T-helper 1 cell treated with Interleukin-12 subunit alpha and Interleukin-12 subunit beta and Interleukin-4 antibody, amounts not matched to agents 30 μg/mL and 1 μg/mL, for 36 hours (primary cell): Measurements from ENCODE around the gene HPCAL1.

Source experiments
- H3K27ac Mint-ChIP-seq: one replicate; pipeline ENCODE4 v1.8.0; 2021; ENCODE audit warnings: mild to moderate bottlenecking, mixed read lengths
- H3K27me3 Mint-ChIP-seq: one replicate; pipeline ENCODE4 v1.8.0; 2021; ENCODE audit warnings: low read depth, mixed read lengths
- H3K36me3 Mint-ChIP-seq: one replicate; pipeline ENCODE4 v1.8.0; 2021; ENCODE audit warnings: low read depth, mixed read lengths
- H3K4me1 Mint-ChIP-seq: one replicate; pipeline ENCODE4 v1.8.0; 2021; ENCODE audit warnings: low read depth, mixed read lengths
- H3K4me3 Mint-ChIP-seq: one replicate; pipeline ENCODE4 v1.8.0; 2021; ENCODE audit warnings: mild to moderate bottlenecking, moderate library complexity, mixed read lengths
- H3K9me3 Mint-ChIP-seq: one replicate; pipeline ENCODE4 v1.8.0; 2021; ENCODE audit warnings: mixed read lengths

HPCAL1 gene

DNA sequence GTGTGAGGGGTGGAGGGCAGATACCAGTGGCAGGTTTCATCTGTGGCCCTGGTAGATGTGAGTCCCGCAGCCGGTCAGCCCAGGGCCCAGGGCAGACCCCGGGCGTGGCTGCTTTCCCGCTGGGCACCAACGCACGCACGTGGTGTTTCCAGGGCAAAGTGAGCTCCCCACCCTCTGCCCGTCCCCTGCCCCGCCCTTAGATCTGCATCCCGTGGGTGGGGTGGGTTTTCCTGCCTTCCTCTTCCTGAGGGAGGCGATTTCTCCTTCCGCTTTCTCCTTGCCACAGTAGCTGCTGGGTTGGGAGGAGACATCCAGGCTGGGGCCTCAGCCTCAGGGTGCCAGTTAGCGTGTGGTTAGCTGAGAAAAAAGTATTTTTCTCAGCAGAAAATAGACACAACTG lies 95.8 kb downstream of the HPCAL1 start:
- H3K27me3 Mint-ChIP-seq, result no peaks in the 10 kb centered on the region
- H3K36me3 Mint-ChIP-seq, result peaks cover 14% of the 10 kb centered on the region
- peak overlapping the region; percentile 70 for H3K27ac Mint-ChIP-seq
- no peaks in the 10 kb centered on the region for H3K9me3 Mint-ChIP-seq
- no peak overlapping the region for H3K4me3 Mint-ChIP-seq
- H3K4me1 Mint-ChIP-seq, result peaks cover 20% of the 10 kb centered on the region

DNA sequence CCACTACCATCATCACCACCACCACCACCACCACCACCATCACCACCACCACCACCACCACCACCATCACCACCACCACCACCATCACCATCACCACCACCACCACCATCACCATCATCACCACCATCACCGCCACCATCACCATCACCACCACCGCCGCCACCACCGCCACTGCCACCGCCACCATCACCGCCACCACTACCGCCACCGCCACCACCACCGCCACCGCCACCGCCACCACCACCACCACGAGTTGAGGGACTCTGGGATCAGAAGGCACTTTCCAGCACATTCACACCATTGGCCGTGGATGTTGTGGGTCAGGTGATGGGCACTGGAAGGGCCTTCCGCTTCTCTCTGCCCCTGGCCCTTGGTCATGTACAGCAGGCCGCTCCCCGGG lies 96.7 kb downstream of the HPCAL1 start:
- H3K27ac Mint-ChIP-seq, result peak overlapping the region; percentile 68
- H3K4me3 Mint-ChIP-seq, result no peak overlapping the region
- H3K4me1 Mint-ChIP-seq, result peaks cover 23% of the 10 kb centered on the region
- H3K9me3 Mint-ChIP-seq, result no peaks in the 10 kb centered on the region
- H3K27me3 Mint-ChIP-seq, result no peaks in the 10 kb centered on the region
- H3K36me3 Mint-ChIP-seq, result peaks cover 14% of the 10 kb centered on the region

DNA sequence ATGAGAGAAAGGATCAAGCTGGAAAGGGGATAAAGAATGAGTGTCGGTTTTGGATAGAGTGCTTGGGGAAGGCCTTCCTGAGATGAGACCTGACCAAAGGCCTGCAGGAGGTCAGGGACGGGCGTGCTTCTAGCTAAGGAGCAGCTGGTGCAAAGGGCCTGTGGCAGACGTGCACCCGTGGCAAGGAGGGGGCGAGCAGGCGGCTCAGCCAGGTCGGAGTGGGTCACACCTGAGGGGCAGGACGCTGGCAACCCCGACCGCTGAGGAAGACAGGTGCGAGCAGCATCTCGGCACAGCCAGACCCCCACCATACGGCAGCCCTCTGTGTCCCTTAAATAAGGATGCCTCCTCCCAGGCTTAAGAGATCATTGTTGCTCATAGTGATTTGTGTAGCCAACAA lies 97.3 kb downstream of the HPCAL1 start:
- peaks cover 23% of the 10 kb centered on the region for H3K4me1 Mint-ChIP-seq
- H3K27ac Mint-ChIP-seq, result peak overlapping the region; percentile 68
- H3K27me3 Mint-ChIP-seq, result no peaks in the 10 kb centered on the region
- H3K9me3 Mint-ChIP-seq, result no peaks in the 10 kb centered on the region
- no peak overlapping the region for H3K4me3 Mint-ChIP-seq
- H3K36me3 Mint-ChIP-seq, result peaks cover 14% of the 10 kb centered on the region

DNA sequence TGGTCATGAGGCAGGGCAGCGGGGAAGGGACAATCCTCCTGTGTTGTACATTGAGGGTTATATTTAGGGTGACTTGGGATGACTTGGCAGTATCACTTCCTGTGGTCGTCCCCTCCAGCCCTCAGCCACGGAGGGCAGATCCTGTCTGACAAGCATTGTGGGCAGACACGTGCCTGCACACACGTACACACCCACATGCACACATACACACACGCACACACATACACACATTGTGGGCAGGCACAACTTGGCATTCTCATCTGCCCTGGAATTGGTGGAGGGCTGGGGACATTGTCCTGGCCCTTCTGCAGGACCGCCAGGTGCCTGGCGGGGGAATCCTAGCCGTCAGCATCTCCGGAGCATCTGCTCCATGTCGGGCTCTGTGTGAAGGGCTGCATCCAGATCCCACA lies 97.9 kb downstream of the HPCAL1 start:
- Mint-ChIP-seq H3K27me3 (no peaks in the 10 kb centered on the region), H3K27ac (peak overlapping the region; percentile 72), H3K4me3 (no peak overlapping the region), H3K4me1 (peaks cover 23% of the 10 kb centered on the region), H3K9me3 (no peaks in the 10 kb centered on the region), H3K36me3 (peaks cover 14% of the 10 kb centered on the region)

DNA sequence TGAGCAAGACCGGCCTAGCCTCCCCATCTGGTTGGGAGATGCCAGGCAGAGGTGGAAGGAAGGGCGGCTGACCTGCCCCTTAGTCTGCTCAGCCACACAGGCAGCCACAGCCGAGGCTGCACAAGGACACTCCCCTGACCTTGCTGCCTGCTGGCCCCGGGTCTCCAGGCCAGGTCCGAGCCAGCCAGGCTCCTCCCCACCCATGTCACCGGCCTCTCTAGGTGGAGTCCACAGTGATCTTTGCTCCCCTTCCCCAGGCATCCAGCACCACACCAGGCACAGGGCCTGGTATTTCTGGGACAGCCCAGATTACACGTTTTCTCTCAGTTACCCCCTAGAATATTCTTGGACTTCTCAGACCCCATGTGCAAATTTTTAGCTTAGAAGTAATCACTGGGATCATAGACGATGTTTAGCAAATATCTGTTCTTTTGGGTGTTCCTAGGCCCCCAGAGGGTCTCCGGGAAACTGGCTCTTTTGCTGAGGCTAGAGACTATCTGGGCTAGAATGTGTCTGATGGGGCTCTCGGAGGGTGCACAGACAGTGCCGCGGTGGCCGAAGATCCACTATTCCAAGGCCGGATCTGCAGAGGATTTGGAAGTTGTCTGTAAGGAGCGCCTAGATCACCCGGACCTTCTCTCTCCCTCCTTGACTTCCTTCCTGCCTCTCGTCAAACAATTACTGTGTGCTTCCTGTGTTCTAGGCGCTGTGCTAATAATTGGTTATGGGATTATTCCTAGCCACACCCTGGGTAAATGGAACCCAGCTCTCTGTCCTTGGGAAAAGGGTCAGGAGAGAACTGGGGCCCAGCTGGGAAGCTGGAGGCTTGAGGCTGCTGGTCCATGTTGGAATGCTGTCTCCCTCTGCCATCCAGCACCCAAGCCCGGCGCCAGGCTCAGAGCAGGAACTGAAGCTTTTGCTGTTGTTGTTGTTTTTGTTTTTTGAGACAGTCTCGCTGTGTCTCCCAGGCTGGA lies 98.6 kb downstream of the HPCAL1 start:
- H3K4me3 Mint-ChIP-seq, result no peak overlapping the region
- H3K36me3 Mint-ChIP-seq, result peaks cover 14% of the 10 kb centered on the region
- H3K9me3 Mint-ChIP-seq, result no peaks in the 10 kb centered on the region
- H3K4me1 Mint-ChIP-seq, result peaks cover 23% of the 10 kb centered on the region
- H3K27me3 Mint-ChIP-seq, result no peaks in the 10 kb centered on the region
- H3K27ac Mint-ChIP-seq, result peak overlapping the region; percentile 72

DNA sequence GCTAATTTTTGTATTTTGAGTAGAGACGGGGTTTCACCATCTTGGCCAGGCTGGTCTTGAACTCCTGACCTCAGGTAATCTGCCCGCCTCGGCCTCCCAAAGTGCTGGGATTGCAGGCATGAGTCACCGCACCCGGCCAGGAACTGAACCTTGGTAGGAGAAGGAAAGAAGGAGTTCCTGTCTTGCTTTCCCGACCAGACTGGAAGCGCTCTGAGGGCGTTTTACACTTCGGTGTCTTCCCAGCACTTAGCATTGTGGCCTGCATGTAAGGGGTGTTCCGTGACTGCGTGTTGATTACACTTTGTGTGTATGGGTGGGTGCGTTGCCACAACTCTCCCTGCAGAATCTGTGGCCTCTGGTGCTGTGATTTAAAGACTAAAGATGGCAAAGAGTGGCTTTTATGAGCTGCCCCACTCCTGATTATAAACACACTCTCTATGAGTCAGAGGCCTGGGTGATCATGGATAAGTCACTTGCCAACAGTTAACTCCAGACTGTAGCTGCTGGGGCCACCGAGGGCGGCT lies 99.4 kb downstream of the HPCAL1 start:
- peaks cover 19% of the 10 kb centered on the region for H3K36me3 Mint-ChIP-seq
- no peak overlapping the region for H3K27ac Mint-ChIP-seq
- no peak overlapping the region for H3K4me3 Mint-ChIP-seq
- no peaks in the 10 kb centered on the region for H3K9me3 Mint-ChIP-seq
- peaks cover 28% of the 10 kb centered on the region for H3K4me1 Mint-ChIP-seq
- peaks cover 5% of the 10 kb centered on the region for H3K27me3 Mint-ChIP-seq

DNA sequence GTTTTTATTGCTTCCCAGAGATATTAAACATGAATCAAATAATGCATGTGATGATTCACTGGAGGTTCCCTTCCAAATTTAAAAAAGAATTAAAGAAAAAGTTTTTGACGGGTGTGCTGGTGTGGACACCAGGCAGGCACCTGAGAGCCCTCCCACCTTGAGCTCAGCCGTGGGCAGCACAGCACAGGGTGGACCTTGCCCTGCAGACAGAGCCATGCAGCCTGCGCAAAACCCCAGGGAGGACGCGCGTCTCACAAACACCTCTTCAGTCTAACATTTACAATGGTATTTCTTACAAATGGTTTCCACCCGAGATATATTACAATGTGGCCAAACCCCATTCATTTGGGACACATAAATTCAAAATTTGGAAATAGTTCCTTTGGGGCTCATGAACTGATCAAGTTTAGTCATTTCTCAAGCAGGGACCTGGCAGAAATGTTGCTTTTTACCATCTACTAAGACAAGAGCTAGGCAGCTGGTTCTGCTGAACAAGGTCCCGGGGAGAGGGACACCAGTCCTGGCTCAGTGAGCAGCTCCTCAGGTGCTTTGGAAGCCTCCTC lies 100.0 kb downstream of the HPCAL1 start:
- peaks cover 19% of the 10 kb centered on the region for H3K36me3 Mint-ChIP-seq
- peaks cover 5% of the 10 kb centered on the region for H3K27me3 Mint-ChIP-seq
- H3K4me3 Mint-ChIP-seq, result no peak overlapping the region
- peaks cover 34% of the 10 kb centered on the region for H3K4me1 Mint-ChIP-seq
- H3K27ac Mint-ChIP-seq, result no peak overlapping the region
- no peaks in the 10 kb centered on the region for H3K9me3 Mint-ChIP-seq

DNA sequence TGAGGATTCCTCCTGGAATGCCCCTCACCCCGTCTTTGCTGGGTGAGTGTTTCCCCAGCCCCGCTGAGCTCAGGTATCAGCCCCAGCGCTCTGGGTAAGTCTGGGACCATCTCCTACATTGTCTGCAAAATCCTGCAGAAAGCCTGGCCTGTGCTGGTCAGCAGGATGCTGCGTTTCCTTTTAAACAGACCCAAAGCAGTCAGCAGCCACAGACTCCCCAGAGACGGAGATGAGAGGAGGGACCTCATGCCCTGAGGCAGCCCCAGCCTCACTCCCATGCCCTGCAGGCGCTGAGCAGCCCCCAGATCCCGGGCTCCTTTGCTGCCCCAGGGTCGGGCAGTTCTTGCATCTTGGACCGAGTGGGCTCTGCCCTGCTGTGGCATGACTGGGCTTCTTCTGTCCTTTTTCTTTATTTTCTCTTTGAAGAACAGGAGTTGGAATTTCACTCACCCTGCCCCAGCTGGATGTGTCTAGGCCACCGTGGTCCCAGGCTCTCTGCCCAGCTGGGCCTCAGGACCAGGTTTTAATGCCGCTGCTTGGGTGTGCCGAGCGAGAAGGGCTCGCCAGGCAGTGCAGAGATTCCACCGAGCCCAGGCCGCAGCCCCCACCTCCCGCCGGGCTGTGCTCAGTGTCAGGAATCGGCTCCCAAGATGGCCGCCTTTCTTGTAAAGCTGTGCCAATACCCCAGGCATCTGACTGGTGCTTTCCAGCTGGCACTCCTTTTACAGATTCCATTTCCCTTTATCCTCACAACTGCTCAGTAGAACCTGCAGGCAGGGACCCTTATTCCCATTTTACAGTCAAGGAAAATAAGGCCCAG lies 101.8 kb downstream of the HPCAL1 start:
- no peak overlapping the region for H3K4me3 Mint-ChIP-seq
- peaks cover 15% of the 10 kb centered on the region for H3K36me3 Mint-ChIP-seq
- H3K27me3 Mint-ChIP-seq, result peaks cover 5% of the 10 kb centered on the region

DNA sequence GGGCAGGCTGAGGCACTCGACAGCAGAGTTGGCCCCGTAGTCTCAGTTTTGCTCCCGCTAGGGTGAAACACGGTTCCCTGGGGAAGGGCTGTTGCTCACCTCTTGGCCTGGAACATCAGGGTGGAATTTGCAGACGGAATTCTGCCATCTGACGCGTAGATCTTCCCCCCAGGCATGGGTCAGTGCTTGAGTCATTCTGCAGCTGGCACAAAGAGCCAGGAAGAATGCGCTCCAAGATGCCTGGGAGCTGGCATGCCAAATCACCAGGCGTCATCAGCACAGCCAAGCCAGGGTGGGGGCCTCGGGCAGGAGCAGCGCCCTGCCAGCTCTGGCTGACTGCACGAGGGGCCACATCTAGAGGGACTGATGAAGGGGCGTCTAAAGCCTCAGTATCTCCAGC lies 102.7 kb downstream of the HPCAL1 start:
- Mint-ChIP-seq H3K9me3 (no peaks in the 10 kb centered on the region), H3K4me1 (peaks cover 44% of the 10 kb centered on the region), H3K4me3 (no peak overlapping the region), H3K27ac (no peak overlapping the region), H3K36me3 (peaks cover 9% of the 10 kb centered on the region), H3K27me3 (peaks cover 5% of the 10 kb centered on the region)

More for the DNA sequence above, 101.8 kb downstream of the HPCAL1 start:
- Mint-ChIP-seq H3K9me3 (no peaks in the 10 kb centered on the region), H3K27ac (no peak overlapping the region), H3K4me1 (peaks cover 48% of the 10 kb centered on the region)

DNA sequence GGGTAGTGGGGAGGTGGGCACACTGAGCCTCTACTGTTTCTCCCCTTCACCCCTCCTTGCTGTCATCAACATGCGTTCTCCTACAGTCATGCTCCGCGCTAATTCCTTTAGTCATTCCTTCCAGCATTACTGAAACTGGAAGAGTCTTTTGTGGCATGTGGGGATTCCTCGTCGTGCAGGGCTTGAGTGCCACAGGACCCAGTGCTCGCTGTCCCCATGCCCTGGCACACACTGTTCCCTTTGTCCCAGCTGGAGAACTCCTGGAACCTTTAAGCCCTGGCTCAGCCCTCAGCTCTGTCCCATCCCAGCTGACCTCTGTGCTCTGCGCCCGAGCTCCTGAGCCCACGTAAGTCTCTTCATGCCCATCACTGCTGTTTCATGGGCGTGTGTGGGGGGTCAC lies 103.3 kb downstream of the HPCAL1 start:
- peaks cover 39% of the 10 kb centered on the region for H3K4me1 Mint-ChIP-seq

DNA sequence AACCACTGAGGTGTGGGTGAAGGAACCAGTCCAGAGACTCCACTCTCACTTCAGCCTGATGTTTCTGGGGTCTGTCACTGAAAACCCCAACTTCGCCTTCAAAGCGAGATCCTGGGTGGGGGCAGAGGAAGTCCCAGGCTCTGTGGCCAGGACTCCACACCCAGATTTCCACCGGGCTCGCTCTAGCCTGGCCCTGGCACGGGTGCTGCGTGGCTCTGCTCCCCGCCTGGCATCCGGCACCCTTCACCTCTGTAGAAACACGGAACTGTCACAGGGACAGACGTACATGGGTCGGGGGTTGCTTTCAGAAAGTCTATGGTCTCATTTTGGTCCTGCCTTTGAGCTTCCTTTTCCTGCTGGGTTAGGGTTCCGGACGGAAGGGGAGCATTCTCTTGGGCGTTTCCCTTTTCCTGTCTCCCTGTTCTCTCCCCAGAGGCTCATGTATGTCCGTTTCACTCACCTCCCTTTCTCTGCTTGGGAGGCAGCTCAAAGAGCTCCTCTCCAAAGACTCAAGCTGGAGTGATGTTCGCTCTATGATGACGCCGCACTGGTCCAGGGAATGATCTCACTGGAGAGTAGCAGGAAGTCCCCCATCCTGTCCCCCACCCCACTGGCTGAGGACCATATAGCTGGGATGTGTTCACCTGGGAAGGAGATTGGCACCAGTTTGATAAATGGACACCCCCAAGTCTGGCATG lies 103.9 kb downstream of the HPCAL1 start:
- H3K27ac Mint-ChIP-seq, result peak overlapping the region; percentile 55
- peaks cover 8% of the 10 kb centered on the region for H3K36me3 Mint-ChIP-seq
- H3K4me3 Mint-ChIP-seq, result no peak overlapping the region
- H3K4me1 Mint-ChIP-seq, result peaks cover 34% of the 10 kb centered on the region
- H3K9me3 Mint-ChIP-seq, result no peaks in the 10 kb centered on the region
- peaks cover 5% of the 10 kb centered on the region for H3K27me3 Mint-ChIP-seq

More for the DNA sequence above, 103.3 kb downstream of the HPCAL1 start:
- no peak overlapping the region for H3K4me3 Mint-ChIP-seq
- peaks cover 5% of the 10 kb centered on the region for H3K27me3 Mint-ChIP-seq
- no peak overlapping the region for H3K27ac Mint-ChIP-seq
- H3K36me3 Mint-ChIP-seq, result peaks cover 10% of the 10 kb centered on the region
- no peaks in the 10 kb centered on the region for H3K9me3 Mint-ChIP-seq

DNA sequence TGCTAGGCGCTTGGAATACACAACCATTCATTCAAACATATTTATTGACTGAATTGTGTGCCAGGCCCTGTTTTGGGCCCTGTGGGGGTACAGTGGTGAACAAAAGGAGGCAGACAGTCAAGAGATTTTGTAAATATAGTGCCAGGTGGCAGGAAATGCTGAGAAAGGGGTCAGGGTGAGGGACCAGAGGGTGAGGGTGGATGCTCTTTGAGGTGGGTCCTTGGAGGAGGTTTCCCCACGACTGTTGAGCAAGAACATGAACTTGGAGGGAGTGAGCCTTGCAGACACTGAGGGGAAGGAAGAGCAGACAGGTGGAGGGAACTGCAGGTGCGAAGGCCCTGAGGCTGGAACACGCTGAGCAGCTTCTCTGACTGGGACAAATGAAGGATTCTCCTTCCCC lies 104.7 kb downstream of the HPCAL1 start:
- Mint-ChIP-seq H3K36me3 (peaks cover 8% of the 10 kb centered on the region), H3K27ac (peak overlapping the region; percentile 88)

DNA sequence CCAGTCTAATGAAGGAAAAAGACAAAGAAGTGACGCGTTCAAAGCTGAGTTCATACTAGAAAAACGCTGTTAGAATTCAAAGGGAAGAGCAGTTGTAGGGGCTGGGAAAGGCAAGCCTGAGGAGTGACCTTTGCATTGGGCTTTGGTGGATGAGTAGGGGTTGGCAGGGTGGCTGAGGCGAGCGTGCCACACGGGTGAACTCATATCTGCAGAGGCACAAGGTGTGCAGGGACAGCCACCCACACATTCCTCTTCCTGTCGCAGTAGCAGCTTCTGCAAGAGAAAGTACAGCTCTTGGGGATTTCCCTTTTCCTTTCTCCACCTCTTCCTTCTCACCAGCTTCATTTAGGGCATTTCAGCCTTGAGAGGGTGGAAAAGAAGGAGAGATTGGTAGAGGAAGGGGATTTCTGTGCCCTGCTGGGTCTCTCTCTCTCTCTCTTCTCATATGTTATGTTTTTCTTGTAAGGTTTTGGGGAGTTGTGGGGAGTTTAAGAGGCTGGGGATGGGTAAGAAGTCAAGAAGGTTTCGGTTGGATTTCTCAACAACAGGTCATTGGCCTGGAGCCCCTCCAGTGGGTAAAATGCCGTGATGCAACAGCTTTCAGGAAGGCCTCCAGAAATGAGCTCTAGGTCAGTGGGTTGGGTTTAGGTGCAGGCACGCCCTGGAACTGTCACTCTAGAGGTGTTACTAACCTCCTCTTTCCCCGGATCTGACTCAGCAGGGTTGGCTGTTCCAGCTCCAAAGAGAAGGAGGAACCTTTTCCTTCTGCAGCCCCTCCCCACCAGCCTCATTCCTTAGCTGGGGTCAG lies 105.3 kb downstream of the HPCAL1 start:
- Mint-ChIP-seq H3K4me3 (peak overlapping the region; percentile 81), H3K36me3 (peaks cover 8% of the 10 kb centered on the region), H3K27ac (peak overlapping the region; percentile 88), H3K4me1 (peaks cover 32% of the 10 kb centered on the region), H3K9me3 (no peaks in the 10 kb centered on the region), H3K27me3 (peaks cover 5% of the 10 kb centered on the region)

More for the DNA sequence above, 104.7 kb downstream of the HPCAL1 start:
- H3K27me3 Mint-ChIP-seq, result peaks cover 5% of the 10 kb centered on the region
- H3K4me1 Mint-ChIP-seq, result peaks cover 32% of the 10 kb centered on the region
- no peaks in the 10 kb centered on the region for H3K9me3 Mint-ChIP-seq
- peak overlapping the region; percentile 81 for H3K4me3 Mint-ChIP-seq
